ENCODE measurements around the gene PUDP. TPM values are rescaled to one million over a fixed set of nuclear protein-coding genes. Genes with fewer than 3 reads are reported as not detected.

The PUDP gene
- total RNA-seq, 4 donors from 2014 or later: 5.5 to 15.5 (median 11.9) TPM

Small RNA genes lying within 50 kb of the gene (small RNA-seq; reads per million reads assigned to genes)
- not detected for gene MIR4767

Other genes starting within 250 kb of the PUDP start
- gene STS, start 441 bp downstream of the PUDP start, total RNA-seq: 10 to 100 TPM in 3 of 4 donors, 1 to 10 TPM in 1; 8.6 to 23.9 (median 14.9) TPM

Data from omental fat pad (tissue), 4 donors.